Breast epithelium (tissue), 4 donors: Measurements from ENCODE around the gene TIRAP. TPM values are rescaled to one million over a fixed set of nuclear protein-coding genes. Genes with fewer than 3 reads are reported as not detected.

Source experiments
- DNase-seq, 2 donors: peaks; one replicate each; pipeline ENCODE4 v3.0.0-alpha.2; 2019; ENCODE audit warnings: low spot score in 2 of 2
- H3K27ac ChIP-seq, 2 donors: fragments of 200-600 bp; sonication (generic) in 1 of 2; one replicate each; pipeline ENCODE4 v1.5.1; 2016 to 2019; ENCODE audit warnings: mild to moderate bottlenecking in 1 of 2
- H3K27me3 ChIP-seq, 2 donors: fragments of 200-600 bp; sonication (generic) in 1 of 2; one replicate each; pipeline versions ENCODE4 v1.5.1 to v1.6.0; 2017 to 2019; ENCODE audit warnings: control low read depth in 1 of 2, mild to moderate bottlenecking in 1 of 2
- H3K36me3 ChIP-seq: fragments of 200-600 bp; one replicate; pipeline ENCODE4 v1.5.1; 2019
- H3K4me1 ChIP-seq, 2 donors: fragments of 200-600 bp; sonication (generic); one replicate each; pipeline ENCODE4 v1.5.1; 2016 to 2019; ENCODE audit warnings: control low read depth in 1 of 2
- H3K4me3 ChIP-seq, 3 donors: fragments of 200-600 bp; sonication (generic); 1 replicate in 2 of 3; 2 replicates in 1 of 3; pipeline ENCODE4 v1.5.1; 2016 to 2019; ENCODE audit warnings: mild to moderate bottlenecking in 3 of 3, moderate library complexity in 2 of 3
- H3K9me3 ChIP-seq, 2 donors: fragments of 200-600 bp; sonication (generic) in 1 of 2; one replicate each; pipeline ENCODE4 v1.5.1; 2016 to 2019; ENCODE audit warnings: control low read depth in 1 of 2
- CTCF ChIP-seq, 3 donors: fragments of 450-650 bp; IDR thresholded peaks; one replicate each; pipeline ENCODE4 v1.5.1; 2016 to 2017; ENCODE audit warnings: antibody characterized with exemption in 3 of 3, mild to moderate bottlenecking in 3 of 3, moderate library complexity in 3 of 3
- POLR2A ChIP-seq: fragments of 450-650 bp; IDR thresholded peaks from one replicate; pipeline ENCODE4 v1.6.1; 2016; ENCODE audit warnings: antibody characterized with exemption, mild to moderate bottlenecking, moderate library complexity
- POLR2AphosphoS5 ChIP-seq, 3 donors: sonication (generic); formaldehyde crosslinking; IDR thresholded peaks; one replicate each; pipeline ENCODE4 v1.6.1; 2017; ENCODE audit warnings: antibody characterized with exemption in 3 of 3
- intact Hi-C: fragments of 100-400 bp; cut with DNase I; formaldehyde crosslinking; loops from one replicate; pipeline ENCODE4 v1.15.1; 2023; ENCODE audit warnings: low total_unique reads
- total RNA-seq, 3 donors: library from RNA; depleted of rRNA; stranded (reverse); fragments of >200 nt; gene quantifications; one replicate each; pipeline ENCODE4 v1.1.0, GENCODE V29; 2016

TIRAP gene
- total RNA-seq, 3 donors from 2014 or later = 8.9 to 11.1 (median 10.9) TPM

DNA sequence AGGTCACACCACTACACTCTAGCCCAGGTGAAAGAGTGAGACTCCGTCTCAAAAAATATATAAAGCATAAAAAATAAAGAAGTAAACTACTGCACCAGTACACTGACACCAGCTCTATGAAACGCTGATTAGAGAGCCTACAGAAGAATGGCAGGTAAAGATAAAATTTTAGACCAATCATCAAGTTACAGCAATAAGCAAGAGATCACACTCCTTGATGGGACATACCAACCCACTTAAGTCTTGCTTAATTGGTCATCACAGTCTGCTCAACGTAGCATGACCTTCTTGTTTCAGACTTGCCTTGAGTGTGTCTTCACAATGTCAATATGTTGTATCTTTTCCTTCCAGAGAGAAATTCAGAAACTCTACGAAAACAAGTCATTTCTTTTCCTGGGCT is 26.7 kb upstream of the TIRAP start:
- no peak for DNase-seq
- no peak for TF ChIP-seq POLR2A
- TF ChIP-seq CTCF (IDR thresholded peaks at IDR 0.05) = no peak
- TF ChIP-seq POLR2AphosphoS5 (IDR thresholded peaks at IDR 0.05) = no peak
- H3K27me3 ChIP-seq = no peaks in the 10 kb centered on the region
- no peaks in the 10 kb centered on the region for H3K4me1 ChIP-seq
- no peak overlapping the region for H3K27ac ChIP-seq
- no peaks in the 10 kb centered on the region for H3K9me3 ChIP-seq
- H3K36me3 ChIP-seq = no peaks in the 10 kb centered on the region
- intact Hi-C loops = no loop called here
- H3K4me3 ChIP-seq = no peak overlapping the region

GRCh38 chr11:126257144-126257543 is 25.7 kb upstream of the TIRAP start:
- intact Hi-C loops = no loop called here
- H3K4me1 ChIP-seq = no peaks in the 10 kb centered on the region
- no peaks in the 10 kb centered on the region for H3K27me3 ChIP-seq
- H3K9me3 ChIP-seq = no peaks in the 10 kb centered on the region
- no peak for TF ChIP-seq CTCF (IDR thresholded peaks at IDR 0.05)
- TF ChIP-seq POLR2AphosphoS5 (IDR thresholded peaks at IDR 0.05) = no peak
- no peak for TF ChIP-seq POLR2A
- no peaks in the 10 kb centered on the region for H3K36me3 ChIP-seq
- no peak overlapping the region for H3K27ac ChIP-seq
- H3K4me3 ChIP-seq = no peak overlapping the region
- DNase-seq = no peak

DNA sequence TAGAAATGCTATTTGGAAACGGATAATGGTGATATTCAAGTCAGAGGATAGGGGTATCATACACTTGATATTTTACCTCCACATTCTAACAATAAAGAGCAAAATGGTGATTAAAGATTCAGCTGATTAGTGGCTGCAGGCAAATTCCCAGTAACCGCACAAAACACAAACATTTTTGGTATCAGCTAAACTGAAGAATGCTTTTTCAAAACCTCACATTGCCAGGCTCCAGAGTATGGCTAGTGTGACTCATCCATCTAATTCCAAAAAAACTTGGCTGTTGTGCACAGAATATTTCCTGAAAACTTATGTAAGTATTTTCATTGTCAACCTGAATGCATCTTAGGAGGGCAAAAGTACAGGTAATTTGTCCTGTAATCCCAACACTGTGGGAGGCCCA is 25.1 kb upstream of the TIRAP start:
- Histone ChIP-seq H3K36me3 (peaks cover 3% of the 10 kb centered on the region), H3K27ac (no peak overlapping the region), H3K4me1 (no peaks in the 10 kb centered on the region), H3K27me3 (no peaks in the 10 kb centered on the region), H3K9me3 (no peaks in the 10 kb centered on the region), H3K4me3 (no peak overlapping the region)
- intact Hi-C loops = no loop called here
- TF ChIP-seq POLR2A (no peak), CTCF (IDR thresholded peaks at IDR 0.05) (no peak), POLR2AphosphoS5 (IDR thresholded peaks at IDR 0.05) (no peak)
- no peak for DNase-seq

DNA sequence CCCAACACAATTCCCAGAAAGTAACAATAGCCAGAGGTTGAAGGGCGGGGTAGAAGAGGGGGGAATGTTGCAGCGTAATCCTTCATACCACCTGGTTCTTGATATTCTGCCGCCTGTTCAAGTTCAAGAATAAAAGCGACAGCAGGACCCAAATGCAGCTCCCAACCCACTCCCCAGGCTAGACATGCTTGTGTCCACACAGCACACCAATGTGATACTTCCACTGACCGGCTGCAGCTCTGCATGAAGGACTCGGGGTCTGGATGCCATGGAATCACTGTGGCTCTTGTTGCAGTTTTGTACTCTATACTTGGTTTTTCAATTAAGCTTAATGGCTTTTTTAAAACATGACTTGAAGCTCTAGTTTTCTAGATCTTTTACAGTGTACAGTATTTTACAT is 20.7 kb upstream of the TIRAP start:
- Histone ChIP-seq H3K36me3 (peaks cover 17% of the 10 kb centered on the region), H3K4me1 (no peaks in the 10 kb centered on the region), H3K9me3 (no peaks in the 10 kb centered on the region), H3K27me3 (no peaks in the 10 kb centered on the region), H3K4me3 (no peak overlapping the region), H3K27ac (no peak overlapping the region)
- intact Hi-C loops = no loop called here
- no peak for TF ChIP-seq POLR2AphosphoS5 (IDR thresholded peaks at IDR 0.05)
- no peak for TF ChIP-seq POLR2A
- no peak for DNase-seq

- TF ChIP-seq POLR2AphosphoS5 (IDR thresholded peaks at IDR 0.05) = no peak
- TF ChIP-seq POLR2A = no peak
- TF ChIP-seq CTCF (IDR thresholded peaks at IDR 0.05) = no peak
- Histone ChIP-seq H3K27ac (no peak overlapping the region), H3K36me3 (peaks cover 17% of the 10 kb centered on the region), H3K27me3 (no peaks in the 10 kb centered on the region), H3K4me3 (no peak overlapping the region), H3K4me1 (no peaks in the 10 kb centered on the region), H3K9me3 (no peaks in the 10 kb centered on the region)
- DNase-seq = no peak
- intact Hi-C loops = no loop called here
Observed at GRCh38 chr11:126263489-126263888, 19.4 kb upstream of the TIRAP start.

GRCh38 chr11:126265811-126266210 is 17.1 kb upstream of the TIRAP start:
- DNase-seq = no peak
- H3K4me3 ChIP-seq = no peak overlapping the region
- intact Hi-C loops = no loop called here
- H3K27ac ChIP-seq = no peak overlapping the region
- no peaks in the 10 kb centered on the region for H3K4me1 ChIP-seq
- H3K27me3 ChIP-seq = no peaks in the 10 kb centered on the region
- peaks cover 17% of the 10 kb centered on the region for H3K36me3 ChIP-seq
- TF ChIP-seq POLR2AphosphoS5 (IDR thresholded peaks at IDR 0.05) (no peak), CTCF (IDR thresholded peaks at IDR 0.05) (no peak), POLR2A (no peak)
- H3K9me3 ChIP-seq = no peaks in the 10 kb centered on the region
